NOMO-1 treated with dmso at 0.1 percent for 144 hours (cell line): ENCODE data around the gene KRTAP10-1.
"Not testable (repeated sequence)": the region's sequence is repeated elsewhere in the genome, so short reads cannot be mapped to it uniquely, and the experiment has no call there.

Source experiments
- DNase-seq: peaks from one replicate; lab custom pipeline; 2025; ENCODE audit not compliant: unreplicated experiment; lab: John Stamatoyannopoulos, UW

Gene KRTAP10-1

GRCh38 chr21:44539991-44540666, at the start of gene KRTAP10-1:
TSS of gene KRTAP10-1 (minus strand) at chr21:44540195. CDS start at chr21:44540150, 45 bp downstream.
- DNase-seq = no peak

GRCh38 chr21:44589094-44589493, 49.1 kb upstream of the KRTAP10-1 start:
- no peak for DNase-seq

- no peak for DNase-seq
Observed at GRCh38 chr21:44585892-44586291, 45.9 kb upstream of the KRTAP10-1 start.

GRCh38 chr21:44583800-44584147, 43.8 kb upstream of the KRTAP10-1 start:
- no peak for DNase-seq

GRCh38 chr21:44583089-44583799, 43.2 kb upstream of the KRTAP10-1 start:
- DNase-seq = no peak

- DNase-seq = no peak
Observed at GRCh38 chr21:44582055-44582454, 42.1 kb upstream of the KRTAP10-1 start.

GRCh38 chr21:44581158-44581557, 41.2 kb upstream of the KRTAP10-1 start:
- no peak for DNase-seq

- not testable (repeated sequence) for DNase-seq
Observed at GRCh38 chr21:44580231-44580821, 40.3 kb upstream of the KRTAP10-1 start, which contains the start of gene KRTAP10-5. TSS of gene KRTAP10-5 (minus strand) at chr21:44580604. CDS start at chr21:44580578, 26 bp downstream.

- DNase-seq = no peak
Observed at GRCh38 chr21:44579833-44580144, 39.8 kb upstream of the KRTAP10-1 start.

- no peak for DNase-seq
Observed at GRCh38 chr21:44579056-44579832, 39.2 kb upstream of the KRTAP10-1 start.

GRCh38 chr21:44578371-44579055, 38.5 kb upstream of the KRTAP10-1 start:
- DNase-seq = no peak

- DNase-seq = no peak
Observed at GRCh38 chr21:44576025-44576420, 36.0 kb upstream of the KRTAP10-1 start.

- DNase-seq = no peak
Observed at GRCh38 chr21:44575307-44576024, 35.5 kb upstream of the KRTAP10-1 start.

- DNase-seq = no peak
Observed at GRCh38 chr21:44574457-44575306, 34.7 kb upstream of the KRTAP10-1 start.

- not testable (repeated sequence) for DNase-seq
Observed at GRCh38 chr21:44573630-44574456, 33.8 kb upstream of the KRTAP10-1 start, which contains the start of gene KRTAP10-4. TSS of gene KRTAP10-4 (plus strand) at chr21:44573729. CDS start at chr21:44573759, 30 bp downstream.

- no peak for DNase-seq
Observed at GRCh38 chr21:44572959-44573583, 33.1 kb upstream of the KRTAP10-1 start.

GRCh38 chr21:44571844-44572782, 32.1 kb upstream of the KRTAP10-1 start:
- DNase-seq = no peak
